ENCODE data around the gene CTDSPL2. TPM values are rescaled to one million over a fixed set of nuclear protein-coding genes. Genes with fewer than 3 reads are reported as not detected.
A peak's percentile ranks its signal among the peaks of the same experiment; 100 is the strongest.
"Not testable (repeated sequence)": the region's sequence is repeated elsewhere in the genome, so short reads cannot be mapped to it uniquely, and the experiment has no call there.

Gene CTDSPL2
- 71.9 and 97.7 TPM in 2 replicates for total RNA-seq

DNA sequence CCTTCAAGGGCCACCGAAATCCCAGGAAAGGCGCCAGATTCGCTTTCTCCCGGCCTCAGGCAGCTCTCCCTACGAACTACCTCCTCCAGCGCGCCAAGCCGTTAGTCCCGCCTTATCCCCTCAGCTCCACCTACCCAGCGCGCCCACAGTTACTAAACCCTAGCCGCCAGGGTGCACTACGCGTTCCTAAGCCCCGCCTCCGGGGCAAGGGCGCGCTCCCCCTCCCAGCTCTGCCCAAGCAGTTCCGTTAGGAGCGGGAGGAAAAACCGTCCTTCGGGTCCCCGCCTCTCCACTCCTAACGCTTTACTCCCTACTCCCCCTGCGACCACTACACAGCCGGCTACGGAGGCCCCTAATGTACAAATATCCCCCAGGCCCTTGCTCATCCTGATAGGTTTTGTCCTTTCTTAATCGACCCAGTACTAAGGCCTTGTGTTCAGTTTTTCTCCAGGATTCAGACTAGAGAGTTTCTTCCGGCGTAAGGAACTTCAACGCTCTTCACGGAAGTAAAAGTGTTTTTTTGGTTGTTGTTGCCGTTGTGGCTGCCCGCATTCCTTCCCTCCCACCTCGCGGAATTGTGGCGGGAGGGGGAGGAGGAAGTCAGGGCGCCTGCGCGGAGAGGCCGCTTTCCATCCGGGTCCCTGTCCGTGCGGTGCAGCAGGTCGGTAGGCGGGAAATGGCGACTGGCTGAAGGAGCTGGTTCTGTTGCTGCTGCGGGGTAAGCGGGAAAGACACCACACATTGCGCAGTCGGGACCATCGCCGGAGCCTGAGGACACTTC lies at the start of gene CTDSPL2:
Gene CTDSPL2, plus strand, starts transcription at position 655 of the 781 bp plus-strand sequence. CDS start 31,386 bp downstream, outside the sequence.
- peak; percentile 97 for DNase-seq (ENCODE audit: low read depth, low spot score)

GRCh38 chr15:44381236-44381635 lies 46.2 kb upstream of the CTDSPL2 start:
- DNase-seq (ENCODE audit: low read depth, low spot score), result no peak

DNA sequence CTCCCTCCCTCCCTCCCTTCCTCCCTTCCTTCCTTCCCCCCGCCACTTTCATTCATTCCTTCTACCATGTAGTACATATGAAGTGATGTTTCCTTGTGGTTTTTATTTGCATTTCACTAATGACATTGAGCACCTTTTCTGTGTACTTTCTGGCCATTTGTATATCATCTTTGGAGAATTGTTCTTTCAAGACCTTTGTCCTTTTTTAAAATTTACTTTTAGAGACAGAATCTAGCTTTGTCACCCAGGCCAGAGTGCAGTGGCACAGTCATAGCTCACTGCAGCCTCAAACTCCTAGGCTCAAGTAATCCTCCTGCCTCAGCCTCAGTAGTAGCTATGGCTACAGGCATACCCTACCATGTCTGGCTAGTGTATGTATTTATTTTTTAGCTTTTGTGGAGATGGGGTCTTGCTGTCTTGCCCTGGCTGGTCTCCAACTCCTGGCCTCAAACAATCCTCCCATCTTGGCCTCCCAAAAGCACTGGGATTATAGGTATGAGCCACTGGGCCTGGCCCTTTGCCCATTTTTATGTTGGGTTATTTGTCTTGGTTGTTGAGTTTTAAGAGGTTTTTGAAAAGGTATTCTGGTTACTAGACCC lies 42.0 kb upstream of the CTDSPL2 start:
- DNase-seq (ENCODE audit: low read depth, low spot score), result no peak

DNA sequence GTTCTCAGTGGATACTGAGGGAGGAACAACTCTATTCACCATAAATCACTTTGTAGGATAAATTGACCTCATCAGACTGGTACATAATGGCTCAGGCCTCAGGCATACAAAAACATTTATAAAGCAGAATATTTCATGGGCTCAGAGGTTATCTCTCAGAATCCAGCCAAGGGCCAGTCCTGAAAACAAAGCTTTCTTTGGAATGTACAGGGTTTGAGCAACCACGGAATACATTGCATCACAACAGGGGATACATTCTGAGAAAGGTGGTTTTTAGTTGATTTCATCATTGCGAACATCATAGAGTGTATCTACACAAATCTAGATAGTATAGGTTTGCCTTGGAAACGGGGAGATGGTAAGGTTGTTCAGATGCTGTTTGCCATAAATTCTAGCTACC lies 33.4 kb upstream of the CTDSPL2 start:
- DNase-seq (ENCODE audit: low read depth, low spot score), result no peak

- no peak for DNase-seq (ENCODE audit: low read depth, low spot score)
These were observed 32.9 kb upstream of the CTDSPL2 start for GRCh38 chr15:44394562-44394961.

DNA sequence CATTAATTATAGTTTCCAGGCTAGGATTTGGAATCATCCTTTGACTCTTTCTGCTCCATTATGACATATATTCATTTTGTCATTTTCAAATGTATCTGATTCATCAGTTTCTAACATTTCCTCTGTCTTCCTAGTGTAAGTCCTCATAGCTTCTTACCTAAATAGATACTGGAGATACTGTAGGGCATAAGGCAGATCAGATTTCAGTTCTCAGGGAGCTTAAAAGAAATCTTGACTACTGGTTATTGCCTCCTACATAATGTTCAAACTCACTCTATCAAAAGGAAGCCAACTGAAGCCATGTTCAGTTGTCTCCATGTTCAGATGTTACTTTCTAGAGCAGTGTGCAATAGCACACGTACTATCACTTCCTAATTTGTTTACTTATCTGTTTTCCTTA lies 29.6 kb upstream of the CTDSPL2 start:
- no peak for DNase-seq (ENCODE audit: low read depth, low spot score)

DNA sequence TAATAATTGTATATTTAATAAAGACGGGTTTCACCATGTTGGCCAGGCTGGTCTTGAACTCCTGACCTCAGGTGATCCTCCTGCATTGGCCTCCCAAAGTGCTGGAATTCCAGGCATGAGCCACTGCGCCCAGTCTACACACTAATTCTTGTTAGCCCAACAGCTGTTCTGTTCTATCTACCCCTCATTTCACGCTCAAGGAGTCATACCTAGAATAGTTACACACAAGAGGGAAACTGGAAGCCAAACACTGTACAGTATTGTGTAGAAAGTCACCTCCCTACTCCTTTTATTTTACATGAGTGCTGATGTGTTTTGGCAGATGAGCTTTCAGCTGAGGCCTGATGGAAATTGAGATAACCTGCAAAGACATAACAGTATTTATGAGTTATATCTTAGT lies 13.4 kb upstream of the CTDSPL2 start:
- no peak for DNase-seq (ENCODE audit: low read depth, low spot score)

GRCh38 chr15:44427756-44428724 lies 611 bp downstream of the CTDSPL2 start:
- peak; percentile 20 for DNase-seq (ENCODE audit: low read depth, low spot score)

DNA sequence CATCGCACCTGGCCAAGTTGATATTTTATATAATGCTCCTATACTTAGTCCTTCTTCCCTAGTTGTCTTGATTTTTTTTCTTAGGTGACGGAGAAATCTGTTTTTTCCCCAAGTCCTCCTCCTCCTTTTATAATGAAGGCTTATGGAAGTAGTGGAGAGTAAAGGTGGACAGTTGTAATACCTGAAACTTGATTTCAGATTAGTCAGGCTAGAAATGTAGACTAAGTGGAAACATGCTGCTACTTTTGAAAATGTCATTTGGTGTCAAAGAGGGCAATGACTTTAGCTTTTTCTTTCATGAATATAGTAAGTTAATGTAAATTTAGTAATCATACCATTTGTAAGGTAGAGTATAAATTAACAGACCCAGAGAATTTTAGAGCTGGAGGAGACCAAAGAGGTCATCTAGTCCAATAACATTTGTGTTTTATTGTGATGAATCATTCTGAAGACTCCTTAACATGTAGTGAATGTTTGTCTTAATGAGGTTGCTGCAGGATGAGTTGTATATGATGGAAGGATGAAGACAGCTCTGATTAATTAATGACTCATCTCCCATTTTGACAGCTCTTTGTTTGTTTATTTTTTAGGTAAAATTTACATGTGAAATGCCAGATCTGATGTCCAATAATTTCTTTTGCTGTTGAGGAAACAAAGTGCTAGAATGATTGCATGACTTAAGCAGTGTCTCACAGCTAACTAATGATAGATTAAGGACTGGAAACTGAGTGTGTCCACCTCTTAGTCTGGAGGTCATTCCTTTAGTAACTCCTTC lies 8.7 kb downstream of the CTDSPL2 start:
- no peak for DNase-seq (ENCODE audit: low read depth, low spot score)

- DNase-seq (ENCODE audit: low read depth, low spot score), result no peak
These were observed 11.0 kb downstream of the CTDSPL2 start for GRCh38 chr15:44438402-44438801.

DNA sequence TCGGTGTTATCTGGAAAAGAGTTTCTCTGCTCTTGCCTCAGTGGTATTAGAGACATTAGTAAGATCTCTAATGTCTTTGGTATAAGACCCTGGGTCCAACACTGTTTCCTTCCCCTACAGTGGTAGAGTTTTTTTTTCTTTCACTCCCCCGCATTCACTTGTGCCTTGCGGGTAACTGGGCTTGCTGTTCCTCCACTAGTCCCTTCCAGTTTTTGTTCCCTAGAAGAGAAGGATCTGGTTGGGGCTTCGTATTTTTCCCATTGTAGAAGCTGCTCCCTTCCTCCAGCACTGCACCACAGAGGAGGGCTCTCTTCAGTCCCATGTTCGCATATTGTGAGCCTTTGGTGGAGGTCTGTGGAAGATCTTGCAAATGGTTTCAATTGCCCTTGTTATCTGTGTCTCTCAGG lies 13.7 kb downstream of the CTDSPL2 start:
- DNase-seq (ENCODE audit: low read depth, low spot score), result no peak

GRCh38 chr15:44443515-44443914 lies 16.1 kb downstream of the CTDSPL2 start:
- no peak for DNase-seq (ENCODE audit: low read depth, low spot score)

DNA sequence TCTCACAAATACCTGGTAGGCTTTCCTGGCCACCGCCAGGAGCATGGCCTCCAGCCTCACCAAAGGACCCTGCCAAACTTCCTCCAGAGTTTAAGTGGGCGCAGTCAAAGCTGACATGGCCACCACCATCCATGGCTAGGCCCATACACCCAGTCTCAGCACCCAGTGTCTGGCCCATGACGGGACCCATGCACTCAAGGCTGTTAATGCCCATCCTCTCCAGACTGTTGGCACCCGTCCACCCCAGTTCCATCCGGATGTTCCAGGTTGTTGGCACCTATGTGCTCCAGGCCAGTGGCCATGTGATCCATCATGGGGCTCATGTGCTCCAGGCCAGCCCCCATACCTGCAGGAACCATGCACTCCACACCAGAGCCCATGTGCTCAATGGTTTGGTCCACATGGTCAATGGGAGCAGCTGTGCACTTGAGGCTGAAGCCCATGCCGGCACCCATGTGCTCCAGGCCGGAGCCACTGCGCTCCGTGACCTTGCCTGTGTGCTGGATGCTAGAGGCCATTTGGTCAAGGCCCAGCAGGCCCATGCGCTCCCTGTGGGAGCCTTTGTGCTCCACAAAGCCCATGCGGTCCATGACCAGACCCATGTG lies 20.4 kb downstream of the CTDSPL2 start:
- no peak for DNase-seq (ENCODE audit: low read depth, low spot score)

GRCh38 chr15:44450172-44450571 lies 22.7 kb downstream of the CTDSPL2 start:
- no peak for DNase-seq (ENCODE audit: low read depth, low spot score)

- not testable (repeated sequence) for DNase-seq (ENCODE audit: low read depth, low spot score)
These were observed 26.3 kb downstream of the CTDSPL2 start for GRCh38 chr15:44453578-44454283.

DNA sequence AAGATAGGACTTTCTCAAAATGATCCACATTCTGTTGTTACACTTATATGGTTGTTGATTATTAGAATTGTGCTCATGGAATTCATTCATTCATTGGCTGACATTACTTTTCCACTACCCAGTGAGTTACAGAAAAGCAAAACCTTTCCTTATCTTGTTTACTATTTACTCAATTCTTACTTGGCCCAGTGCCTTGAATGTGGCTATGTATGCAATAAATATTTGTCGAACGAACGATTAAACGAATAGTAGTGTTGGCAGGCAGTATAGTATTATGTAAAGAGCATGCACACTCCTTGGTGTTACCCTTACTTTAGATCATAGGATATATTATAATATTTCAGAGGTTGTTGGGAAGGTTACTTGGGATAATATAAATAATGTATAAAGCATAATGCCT lies 31.0 kb downstream of the CTDSPL2 start:
- DNase-seq (ENCODE audit: low read depth, low spot score), result no peak

DNA sequence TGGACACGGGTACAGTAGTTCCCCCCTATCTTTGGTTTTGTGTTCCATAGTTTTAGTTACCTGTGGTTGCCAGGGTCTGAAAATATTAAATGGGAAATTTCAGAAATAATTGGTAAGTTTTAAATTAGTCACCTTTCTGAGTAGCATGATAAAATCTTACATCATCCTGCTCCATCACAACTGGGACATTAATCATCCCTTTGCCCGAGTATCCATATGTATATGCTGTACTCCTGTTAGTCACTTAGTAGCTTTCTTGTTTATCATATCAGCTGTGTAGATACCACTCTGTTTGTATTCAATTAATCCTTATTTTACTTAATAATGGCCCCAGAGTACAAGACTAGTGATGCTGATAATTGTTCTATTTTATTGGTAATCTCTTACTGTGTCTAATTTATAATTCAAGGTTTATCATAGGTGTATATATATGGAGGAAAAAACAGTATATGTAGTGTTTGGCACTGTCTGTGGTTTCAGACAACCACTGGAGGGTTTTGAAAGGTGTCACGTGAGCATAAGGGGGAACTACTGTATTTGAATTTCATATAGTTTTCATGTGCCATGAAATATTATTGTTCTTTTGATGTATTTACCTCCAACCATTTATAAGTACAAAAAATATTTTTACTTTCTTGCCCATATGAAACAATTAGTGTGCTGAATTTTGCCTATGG lies 41.4 kb downstream of the CTDSPL2 start:
- no peak for DNase-seq (ENCODE audit: low read depth, low spot score)

DNA sequence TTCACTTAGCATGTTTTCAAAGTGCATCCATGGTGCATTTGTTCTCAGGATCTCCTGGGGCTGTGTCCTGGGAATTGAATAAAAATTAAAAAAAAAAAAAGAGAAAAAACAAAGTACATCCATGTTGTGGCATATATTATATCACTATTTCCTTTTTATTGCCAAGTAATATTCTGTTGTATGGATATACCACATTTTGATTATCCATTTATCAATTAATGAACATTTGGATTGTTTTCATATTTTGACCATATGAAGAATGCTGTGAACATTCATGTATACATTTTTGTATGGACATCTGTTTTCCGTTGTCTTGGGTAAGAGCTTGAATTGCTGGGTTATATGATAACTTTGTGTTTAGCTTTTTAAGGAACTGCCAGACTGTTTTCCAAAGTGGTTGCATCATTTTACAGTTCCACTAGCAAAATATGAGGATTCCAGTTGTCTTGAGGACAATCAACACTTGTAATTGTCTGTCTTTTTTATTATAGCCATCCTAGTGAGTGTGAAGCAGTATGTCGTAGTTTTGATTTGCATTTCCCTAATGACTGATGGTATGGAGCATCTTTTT lies 44.5 kb downstream of the CTDSPL2 start:
- no peak for DNase-seq (ENCODE audit: low read depth, low spot score)

DNA sequence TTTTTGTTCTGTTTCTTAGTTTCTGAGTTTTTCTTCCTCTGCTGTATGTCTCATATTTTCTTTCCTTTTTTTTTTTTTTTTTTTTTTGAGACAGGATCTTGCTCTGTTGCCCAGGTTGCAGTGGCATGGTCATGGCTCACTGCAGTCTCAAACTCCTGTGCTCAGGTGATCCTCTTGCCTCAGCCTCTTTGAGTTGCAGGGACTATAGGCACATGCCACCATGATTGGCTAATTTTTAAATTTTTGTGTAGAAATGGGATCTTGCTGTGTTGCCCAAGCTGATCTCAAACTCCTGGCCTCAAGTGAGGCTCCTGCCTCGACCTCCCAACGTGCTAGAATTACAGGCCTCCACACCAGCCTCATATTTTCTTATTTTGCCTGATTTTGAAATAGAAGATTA lies 51.9 kb downstream of the CTDSPL2 start:
- no peak for DNase-seq (ENCODE audit: low read depth, low spot score)

Measured in pulmonary artery endothelial cell (primary cell).